Neural progenitor cell (in vitro differentiated cells): Measurements from ENCODE around the gene MIDN. TPM values are rescaled to one million over a fixed set of nuclear protein-coding genes. Genes with fewer than 3 reads are reported as not detected.

Experiments
- DNase-seq: peaks from one replicate; pipeline ENCODE4 v3.0.0-alpha.2; 2016; ENCODE audit warnings: low spot score
- H2AFZ ChIP-seq: fragments of 200-600 bp; sonication (generic); replicated peaks from 2 replicates; pipeline ENCODE4 v1.6.1; 2016; ENCODE audit warnings: antibody characterized with exemption
- H3F3A ChIP-seq: fragments of 200-600 bp; sonication (generic); 2 replicates; pipeline ENCODE4 v1.6.1; 2016; ENCODE audit warnings: antibody characterized with exemption, low read depth
- H3K27ac ChIP-seq: fragments of 200-600 bp; sonication (generic); 2 replicates; pipeline ENCODE4 v1.5.1; 2016; ENCODE audit warnings: mild to moderate bottlenecking
- H3K27me3 ChIP-seq: fragments of 200-600 bp; sonication (generic); 2 replicates; pipeline ENCODE4 v1.6.1; 2016; ENCODE audit warnings: mild to moderate bottlenecking, moderate library complexity
- H3K36me3 ChIP-seq: fragments of 200-600 bp; sonication (generic); 2 replicates; pipeline ENCODE4 v1.5.1; 2016
- H3K4me1 ChIP-seq: fragments of 200-600 bp; sonication (generic); 2 replicates; pipeline ENCODE4 v1.6.1; 2016; ENCODE audit warnings: mixed run types
- H3K4me2 ChIP-seq: fragments of 200-600 bp; sonication (generic); 2 replicates; pipeline ENCODE4 v1.6.1; 2016
- H3K4me3 ChIP-seq: fragments of 200-600 bp; sonication (generic); 2 replicates; pipeline ENCODE4 v1.5.1; 2016
- H3K79me2 ChIP-seq: fragments of 200-600 bp; sonication (generic); 2 replicates; pipeline ENCODE4 v1.6.1; 2016; ENCODE audit warnings: low read depth
- H3K9ac ChIP-seq: fragments of 200-600 bp; sonication (generic); 2 replicates; pipeline ENCODE4 v1.6.1; 2016
- H3K9me3 ChIP-seq: fragments of 200-600 bp; sonication (generic); 2 replicates; pipeline ENCODE4 v1.5.1; 2016; ENCODE audit warnings: low read depth
- H4K20me1 ChIP-seq: fragments of 200-600 bp; sonication (generic); 2 replicates; pipeline ENCODE4 v1.6.1; 2016; ENCODE audit warnings: low read depth
- H3K27ac Mint-ChIP-seq: 3 replicates; pipeline ENCODE4 v1.8.0; 2021; ENCODE audit warnings: mixed read lengths
- H3K27me3 Mint-ChIP-seq: 2 replicates; pipeline ENCODE4 v1.8.0; 2022; ENCODE audit warnings: low read depth, mild to moderate bottlenecking, inconsistent platforms, moderate library complexity, mixed read lengths; ENCODE audit not compliant: insufficient read depth
- H3K36me3 Mint-ChIP-seq: 3 replicates; pipeline ENCODE4 v1.8.0; 2021; ENCODE audit warnings: mixed read lengths
- H3K4me1 Mint-ChIP-seq: 3 replicates; pipeline ENCODE4 v1.8.0; 2021; ENCODE audit warnings: mixed read lengths
- H3K4me3 Mint-ChIP-seq: 3 replicates; pipeline ENCODE4 v1.8.0; 2021; ENCODE audit warnings: mild to moderate bottlenecking, moderate library complexity, mixed read lengths
- H3K9me3 Mint-ChIP-seq: 3 replicates; pipeline ENCODE4 v1.8.0; 2020; ENCODE audit warnings: mixed read lengths
- CTCF ChIP-seq: fragments of 200-600 bp; sonication (generic); IDR thresholded peaks from 2 replicates; pipeline ENCODE4 v1.5.1; 2017; ENCODE audit warnings: antibody characterized with exemption, mild to moderate bottlenecking
- EZH2 ChIP-seq: fragments of 200-600 bp; sonication (generic); IDR thresholded peaks from 2 replicates; pipeline ENCODE4 v1.6.1; 2017; ENCODE audit warnings: antibody characterized with exemption, mild to moderate bottlenecking, moderate library complexity
- EZH2phosphoT487 ChIP-seq: fragments of 200-600 bp; sonication (generic); IDR thresholded peaks from 2 replicates; pipeline ENCODE4 v1.6.1; 2017; ENCODE audit warnings: antibody characterized with exemption
- total RNA-seq: library from RNA; depleted of rRNA; stranded (reverse); fragments of >200 nt; gene quantifications from 2 replicates; pipeline ENCODE4 v1.2.3, GENCODE V29; 2015; ENCODE audit warnings: low replicate concordance

Gene MIDN
- total RNA-seq, 1 donor from 2014 or later, result 16.1 TPM

DNA sequence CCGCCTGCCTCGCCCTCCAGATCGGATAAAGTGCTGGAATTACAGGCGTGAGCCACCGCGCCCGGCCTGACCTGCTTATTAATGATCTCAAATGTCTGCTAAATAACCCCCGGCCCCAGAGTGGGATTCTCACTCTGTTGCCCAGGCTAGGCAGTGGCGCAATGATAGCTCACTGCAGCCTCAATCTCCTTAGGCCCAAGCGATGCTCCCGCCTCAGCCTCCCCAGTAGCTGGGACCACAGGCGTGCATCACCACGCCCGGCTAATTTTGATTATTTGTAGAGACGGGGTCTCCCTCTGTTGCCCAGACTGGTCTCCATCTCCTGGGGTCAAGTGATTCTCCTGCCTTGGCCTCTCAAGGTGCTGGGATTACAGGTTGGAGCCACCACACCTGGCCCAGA, 7.5 kb upstream of the MIDN start:
- Mint-ChIP-seq H3K27me3 (peaks cover 10% of the 10 kb centered on the region), H3K4me1 (peaks cover 33% of the 10 kb centered on the region), H3K27ac (no peak overlapping the region), H3K9me3 (no peaks in the 10 kb centered on the region), H3K36me3 (no peaks in the 10 kb centered on the region), H3K4me3 (peak overlapping the region; percentile 87)
- H3K36me3 ChIP-seq, result no peaks in the 10 kb centered on the region
- H3K4me2 ChIP-seq, result peak overlapping the region; percentile 97
- no peak overlapping the region for H3K27ac ChIP-seq
- TF ChIP-seq EZH2phosphoT487 (no peak), EZH2 (no peak), CTCF (no peak)
- DNase-seq, result no peak
- H3K4me1 ChIP-seq, result peaks cover 17% of the 10 kb centered on the region
- H3K9me3 ChIP-seq, result no peaks in the 10 kb centered on the region
- H3K4me3 ChIP-seq, result no peak overlapping the region
- peaks cover 7% of the 10 kb centered on the region for H3K27me3 ChIP-seq
- peaks cover 41% of the 10 kb centered on the region for H3F3A ChIP-seq
- peaks cover 13% of the 10 kb centered on the region for H3K79me2 ChIP-seq
- H4K20me1 ChIP-seq, result peaks cover 23% of the 10 kb centered on the region
- no peak overlapping the region for H2AFZ ChIP-seq
- H3K9ac ChIP-seq, result no peak overlapping the region

GRCh38 chr19:1241417-1242095, 6.8 kb upstream of the MIDN start, which contains the start of gene ATP5F1D:
ATP5F1D (plus strand) TSS chr19:1241751; CDS start chr19:1241851, 100 bp downstream.
- peaks cover 44% of the 10 kb centered on the region for H3F3A ChIP-seq
- peak within 1 kb of the TSS; percentile 97 for H3K4me2 ChIP-seq
- peaks cover 17% of the 10 kb centered on the region for H3K4me1 ChIP-seq
- peaks cover 27% of the 10 kb centered on the region for H4K20me1 ChIP-seq
- no peak for TF ChIP-seq EZH2
- no peak for TF ChIP-seq CTCF
- no peak for TF ChIP-seq EZH2phosphoT487
- no peaks in the 10 kb centered on the region for H3K36me3 ChIP-seq
- H3K9ac ChIP-seq, result peak within 1 kb of the TSS; percentile 52
- peak within 1 kb of the TSS; percentile 91 for H3K4me3 ChIP-seq
- H3K27ac ChIP-seq, result no peak within 1 kb of the TSS
- H3K36me3 Mint-ChIP-seq, result no peaks in the 10 kb centered on the region
- peaks cover 37% of the 10 kb centered on the region for H3K4me1 Mint-ChIP-seq
- H3K27me3 Mint-ChIP-seq, result peaks cover 10% of the 10 kb centered on the region
- H3K27me3 ChIP-seq, result peaks cover 7% of the 10 kb centered on the region
- peak within 1 kb of the TSS; percentile 89 for H3K4me3 Mint-ChIP-seq
- H2AFZ ChIP-seq, result no peak within 1 kb of the TSS
- H3K9me3 ChIP-seq, result no peaks in the 10 kb centered on the region
- DNase-seq, result peak; percentile 97
- peak within 1 kb of the TSS; percentile 36 for H3K27ac Mint-ChIP-seq
- H3K79me2 ChIP-seq, result peaks cover 8% of the 10 kb centered on the region
- H3K9me3 Mint-ChIP-seq, result no peaks in the 10 kb centered on the region

DNA sequence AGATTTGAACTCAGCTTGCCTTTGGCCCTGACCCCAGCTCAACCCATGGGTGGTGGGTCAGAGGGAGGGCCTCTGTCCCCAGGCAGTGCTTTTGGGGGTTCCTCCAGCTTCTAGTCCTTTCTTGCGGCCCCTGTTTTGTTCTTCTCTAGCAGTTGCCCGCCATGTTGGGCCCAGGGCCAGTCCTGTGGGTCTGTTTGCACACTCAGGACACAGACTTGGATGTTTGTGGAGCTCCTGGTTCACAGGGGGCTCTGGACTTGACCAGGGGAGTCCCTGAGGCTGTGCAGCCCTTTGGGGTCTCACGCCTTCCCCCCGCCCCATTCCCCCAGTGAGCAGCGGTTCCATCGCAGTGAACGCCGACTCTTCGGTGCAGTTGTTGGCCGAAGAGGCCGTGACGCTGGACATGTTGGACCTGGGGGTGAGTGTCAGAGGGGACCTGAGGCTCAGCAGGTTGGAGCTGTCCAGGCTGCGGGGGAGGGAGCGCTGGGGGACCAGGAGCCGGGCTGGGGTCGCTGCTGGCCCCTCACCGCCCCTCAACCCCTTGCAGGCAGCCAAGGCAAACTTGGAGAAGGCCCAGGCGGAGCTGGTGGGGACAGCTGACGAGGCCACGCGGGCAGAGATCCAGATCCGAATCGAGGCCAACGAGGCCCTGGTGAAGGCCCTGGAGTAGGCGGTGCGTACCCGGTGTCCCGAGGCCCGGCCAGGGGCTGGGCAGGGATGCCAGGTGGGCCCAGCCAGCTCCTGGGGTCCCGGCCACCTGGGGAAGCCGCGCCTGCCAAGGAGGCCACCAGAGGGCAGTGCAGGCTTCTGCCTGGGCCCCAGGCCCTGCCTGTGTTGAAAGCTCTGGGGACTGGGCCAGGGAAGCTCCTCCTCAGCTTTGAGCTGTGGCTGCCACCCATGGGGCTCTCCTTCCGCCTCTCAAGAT, 4.4 kb upstream of the MIDN start:
- H3K9me3 Mint-ChIP-seq, result no peaks in the 10 kb centered on the region
- Histone ChIP-seq H3K27ac (no peak overlapping the region), H3K4me3 (no peak overlapping the region), H3K9ac (no peak overlapping the region), H3K4me1 (peaks cover 13% of the 10 kb centered on the region), H3K9me3 (no peaks in the 10 kb centered on the region), H3K36me3 (no peaks in the 10 kb centered on the region), H3F3A (peaks cover 50% of the 10 kb centered on the region), H3K79me2 (peaks cover 8% of the 10 kb centered on the region), H4K20me1 (peaks cover 39% of the 10 kb centered on the region), H2AFZ (no peak overlapping the region), H3K4me2 (no peak overlapping the region), H3K27me3 (peaks cover 7% of the 10 kb centered on the region)
- H3K27me3 Mint-ChIP-seq, result peaks cover 7% of the 10 kb centered on the region
- peak; percentile 89 for DNase-seq
- no peak overlapping the region for H3K27ac Mint-ChIP-seq
- TF ChIP-seq EZH2, result no peak
- no peak for TF ChIP-seq EZH2phosphoT487
- TF ChIP-seq CTCF, result peak; percentile 87
- no peaks in the 10 kb centered on the region for H3K36me3 Mint-ChIP-seq
- peak overlapping the region; percentile 89 for H3K4me3 Mint-ChIP-seq
- peaks cover 32% of the 10 kb centered on the region for H3K4me1 Mint-ChIP-seq
